Stimulated activated CD4-positive, alpha-beta T cell treated with anti-CD3 and anti-CD28 coated beads, Interleukin-15, amount 100 ng/mL, for 24 hours (primary cell): ENCODE measurements around the gene USP48.
A peak's percentile ranks its signal among the peaks of the same experiment; 100 is the strongest.
"Not testable (repeated sequence)": the region's sequence is repeated elsewhere in the genome, so short reads cannot be mapped to it uniquely, and the experiment has no call there.

Source experiments
- DNase-seq: peaks from one replicate; pipeline ENCODE4 v3.0.0-alpha.2; 2020

The USP48 gene

DNA sequence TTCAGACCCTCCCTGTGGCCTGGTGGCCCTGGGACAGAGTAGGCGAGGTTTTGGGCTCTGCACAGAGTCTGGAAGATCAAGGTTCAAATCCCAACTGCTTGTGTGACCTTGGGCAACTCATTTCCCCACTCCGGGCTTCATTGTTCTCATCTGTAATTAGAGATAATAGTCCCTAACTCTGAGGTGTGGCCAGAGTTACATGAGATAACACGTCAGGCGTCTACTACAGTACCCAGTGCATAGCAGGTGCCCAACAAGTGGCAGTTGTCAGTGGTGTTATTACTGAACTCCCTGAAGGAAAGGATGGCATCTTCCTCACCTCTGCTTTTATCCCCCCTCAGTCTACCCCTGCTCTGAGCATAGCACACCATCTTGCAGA is 134.6 kb downstream of the USP48 start:
- DNase-seq: no peak

DNA sequence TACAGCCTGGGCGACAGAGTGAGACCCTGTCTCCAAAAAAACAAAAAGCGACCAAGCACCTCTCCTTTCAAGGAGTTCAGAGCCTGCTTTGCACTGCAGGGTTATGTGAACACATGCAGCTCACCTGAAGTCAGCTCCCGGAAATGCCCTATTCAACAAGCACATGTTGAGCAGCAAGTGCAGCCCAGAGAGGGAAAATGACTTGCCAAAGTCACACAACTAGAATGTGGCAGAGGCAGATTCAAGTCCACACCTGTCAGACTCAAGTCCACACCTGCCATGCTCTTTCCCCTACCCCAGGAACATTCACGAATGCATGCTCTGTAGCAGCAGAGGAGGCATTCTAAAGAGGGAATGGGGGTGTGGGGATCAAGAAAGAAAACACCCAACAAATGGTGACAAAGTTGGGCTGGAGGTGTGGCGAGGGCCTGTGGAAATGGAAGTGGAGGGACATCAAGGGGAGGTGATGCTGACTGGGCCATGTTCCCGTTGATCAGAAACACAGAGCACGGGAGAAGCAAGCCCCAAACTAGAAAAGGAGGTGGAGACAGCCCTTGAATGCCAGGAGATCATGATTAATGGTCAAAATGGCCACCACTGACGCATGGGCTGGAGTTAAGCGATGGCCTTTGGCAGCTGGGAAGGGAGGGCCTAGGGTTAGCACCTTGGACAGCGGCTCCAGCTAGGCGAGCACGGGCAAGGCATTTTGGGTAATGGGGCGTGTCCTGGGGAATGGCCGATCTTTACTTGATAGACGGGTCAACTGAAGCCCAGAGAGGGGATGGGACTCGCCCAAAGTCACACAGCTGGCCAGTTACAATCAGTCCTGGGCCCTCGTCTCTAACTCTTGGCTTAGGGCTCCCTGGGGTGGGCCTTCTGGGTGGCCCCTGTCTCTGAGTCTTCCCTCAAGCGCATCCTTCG is 135.3 kb downstream of the USP48 start:
- peak; percentile 59 for DNase-seq

DNA sequence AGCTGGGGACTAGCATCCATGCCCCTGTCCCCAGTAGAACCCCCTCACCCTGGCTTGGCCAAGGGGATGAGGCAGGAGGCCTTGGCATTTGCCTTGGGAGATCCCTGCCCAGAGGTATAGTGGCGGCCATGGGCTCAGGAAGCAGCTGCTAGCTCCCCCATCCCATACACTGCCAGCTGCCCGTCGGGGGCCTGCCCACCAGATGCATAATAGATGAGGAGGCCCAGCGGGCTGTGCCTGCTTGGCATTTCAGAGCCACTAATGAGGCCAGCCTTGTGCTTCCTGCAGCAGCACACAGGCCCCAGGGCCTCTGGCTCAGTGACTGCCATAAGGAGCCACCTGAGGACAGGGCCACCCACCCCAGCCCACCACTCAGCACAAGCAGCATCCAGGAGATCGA is 137.4 kb downstream of the USP48 start:
- no peak for DNase-seq

DNA sequence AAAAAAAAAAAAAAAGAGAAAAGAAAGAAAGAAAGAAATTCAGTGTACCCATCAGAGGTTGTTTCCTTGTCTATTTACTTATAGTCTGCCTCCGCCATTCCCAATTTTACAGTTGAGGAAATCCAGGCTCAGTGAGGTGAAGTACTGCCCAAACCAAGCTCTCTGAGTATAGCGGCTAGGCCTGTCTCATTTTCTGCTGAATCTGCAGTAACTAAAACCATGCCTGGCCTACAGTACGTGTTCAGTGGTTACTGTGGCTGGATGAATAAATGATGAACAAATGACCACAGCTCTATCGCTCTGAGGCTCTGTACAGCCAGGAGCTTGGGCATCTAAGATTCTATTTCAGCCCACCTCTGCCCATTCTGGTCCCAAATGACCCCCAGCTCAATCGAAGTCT is 138.0 kb downstream of the USP48 start:
- no peak for DNase-seq

DNA sequence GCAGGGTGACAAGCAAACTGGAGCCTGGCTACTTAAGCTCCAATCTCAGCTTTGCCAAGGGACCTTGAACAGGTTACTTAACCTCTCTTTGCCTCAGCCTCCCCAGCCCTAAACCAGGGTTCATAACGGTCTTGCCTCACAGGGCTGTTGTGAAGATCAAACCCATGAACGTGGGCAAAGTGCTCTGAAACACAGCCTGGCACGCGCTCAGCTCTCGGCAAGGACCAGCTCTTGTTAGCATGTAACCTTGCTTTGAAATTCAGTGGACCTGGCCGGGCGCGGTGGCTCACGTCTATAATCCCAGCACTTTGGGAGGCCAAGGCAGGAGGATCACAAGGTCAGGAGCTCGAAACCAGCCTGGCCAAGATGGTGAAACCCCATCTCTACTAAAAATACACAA is 138.6 kb downstream of the USP48 start:
- no peak for DNase-seq

DNA sequence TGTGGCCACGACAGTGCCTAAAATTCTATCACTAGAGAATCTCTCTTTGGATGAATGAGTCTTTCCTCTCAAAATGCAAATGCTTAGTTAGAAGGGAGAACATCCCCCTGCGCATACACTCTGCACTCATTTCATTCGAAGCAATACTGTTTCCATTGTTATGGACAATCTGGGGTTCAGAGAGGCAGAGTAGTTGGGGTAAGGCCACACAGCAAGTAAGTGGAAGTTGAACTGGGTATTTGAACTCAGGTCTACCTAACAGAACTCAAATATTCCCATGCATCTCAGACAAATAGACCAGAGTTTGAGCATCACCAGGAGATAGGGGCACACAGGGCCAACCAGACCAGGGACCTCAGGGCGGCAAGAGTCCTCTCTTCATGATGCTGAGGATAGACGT is 139.3 kb downstream of the USP48 start:
- no peak for DNase-seq

DNA sequence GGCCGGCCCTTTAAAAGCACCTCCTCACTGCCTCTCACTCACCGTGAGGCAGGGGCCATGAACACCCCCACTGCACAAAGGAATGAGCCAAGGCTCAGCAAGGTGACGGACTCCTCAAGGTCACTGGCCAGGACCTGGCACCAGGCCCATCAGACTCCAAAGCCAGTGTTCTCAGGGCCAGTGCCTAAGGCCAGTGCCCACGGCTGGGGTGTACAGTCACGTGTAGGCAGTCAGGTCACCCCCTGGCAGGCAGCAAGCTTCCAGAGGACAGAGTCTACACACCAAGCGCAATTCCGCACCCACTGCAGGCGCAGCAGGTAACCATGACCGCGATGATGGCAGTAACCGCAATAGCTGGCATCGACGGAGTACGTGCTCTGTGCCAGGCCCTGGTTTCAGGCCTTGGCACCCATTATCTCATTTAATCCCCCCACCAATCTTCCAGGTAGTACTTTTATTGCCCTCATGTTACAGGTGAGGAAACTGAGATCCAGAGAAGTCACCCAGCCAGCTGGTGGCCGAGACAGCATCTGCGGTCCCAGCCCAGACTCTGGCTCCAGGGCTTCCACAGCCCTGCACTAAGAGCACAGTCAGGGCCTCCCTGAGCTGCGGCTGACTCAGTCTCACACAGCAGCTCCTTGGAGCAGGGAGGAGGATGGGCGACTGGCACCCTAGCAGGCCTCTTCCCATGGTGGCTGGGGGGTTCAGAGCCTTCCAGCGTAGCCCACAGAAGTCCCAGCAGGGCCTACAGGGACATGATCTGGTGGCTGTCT is 140.8 kb downstream of the USP48 start:
- DNase-seq: no peak

DNA sequence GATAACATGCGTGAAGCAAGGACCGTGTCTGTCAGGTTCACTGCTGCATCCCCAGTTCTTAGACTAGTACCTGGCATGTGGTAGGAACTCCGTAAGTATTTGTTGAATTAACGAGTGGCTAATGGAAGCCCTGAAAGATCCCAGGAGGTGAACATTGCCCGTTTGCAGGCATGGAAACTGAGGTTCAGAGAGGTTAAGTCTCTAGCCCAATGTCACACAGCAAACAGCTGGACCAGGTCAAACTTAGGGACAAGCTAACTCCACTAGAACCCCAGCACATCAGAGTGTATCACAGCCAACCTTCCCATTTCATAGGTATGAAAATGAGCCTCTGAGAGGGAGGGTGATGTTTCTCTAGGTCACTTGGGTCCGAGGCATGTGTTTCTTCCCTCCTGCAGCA is 141.4 kb downstream of the USP48 start:
- no peak for DNase-seq

DNA sequence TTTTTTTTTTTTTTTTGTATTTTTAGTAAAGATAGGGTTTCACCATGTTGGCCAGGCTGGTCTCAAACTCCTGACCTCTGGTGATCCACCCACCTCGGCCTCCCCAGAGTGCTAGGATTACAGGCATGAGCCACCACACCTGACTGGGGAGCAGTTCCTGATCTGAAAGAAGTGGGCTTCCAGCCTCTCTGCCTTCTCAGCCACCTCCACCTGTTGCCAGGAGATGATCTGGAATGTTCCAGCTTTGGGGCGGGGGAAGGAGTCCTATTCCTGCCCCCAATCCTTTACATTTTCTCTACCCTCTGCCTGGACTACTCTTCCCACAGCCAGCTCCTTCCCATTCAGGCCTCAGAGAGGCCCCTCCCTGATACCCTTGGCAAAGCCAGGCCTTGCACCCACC is 141.9 kb downstream of the USP48 start:
- no peak for DNase-seq

DNA sequence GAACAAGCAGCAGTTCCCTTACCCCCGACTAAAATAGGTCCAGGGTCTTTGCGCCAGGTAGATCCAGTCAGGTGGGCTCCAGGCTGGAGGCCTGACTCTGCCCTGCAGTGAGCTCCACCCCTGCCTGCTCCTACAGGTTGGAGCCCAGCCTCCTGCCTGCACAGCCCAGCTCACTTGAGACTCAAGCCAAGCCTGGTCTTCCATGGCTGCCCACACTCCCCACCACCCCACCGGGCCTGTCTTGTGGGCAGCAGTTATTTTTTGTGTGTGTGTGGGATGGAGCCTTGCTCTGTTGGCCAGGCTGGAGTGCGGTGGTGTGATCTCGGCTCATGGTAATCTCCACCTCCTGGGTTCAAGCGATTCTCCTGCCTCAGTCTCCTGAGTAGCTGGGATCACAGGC is 142.3 kb downstream of the USP48 start:
- DNase-seq: no peak

DNA sequence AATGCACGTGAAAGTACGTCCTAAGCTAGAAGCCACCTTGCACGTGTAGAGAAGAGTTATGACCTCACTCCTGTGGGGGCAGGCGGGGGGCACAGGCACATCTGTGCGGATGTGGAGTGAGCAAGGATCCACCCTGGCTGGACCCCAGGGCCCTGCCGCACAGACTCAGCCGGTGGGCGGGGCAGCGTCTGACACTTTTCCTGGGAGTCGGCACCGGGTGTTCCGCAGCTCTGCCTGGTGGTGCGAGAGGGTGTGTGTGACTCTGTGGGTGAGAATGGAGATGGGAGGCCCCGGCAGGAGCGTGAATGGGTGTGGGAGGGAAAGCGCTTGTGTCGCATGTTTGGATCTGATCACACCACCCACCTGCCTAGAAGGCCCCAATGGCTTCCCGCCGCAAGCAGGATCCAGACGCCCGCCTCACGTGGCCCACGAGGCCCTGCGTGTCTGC is 143.3 kb downstream of the USP48 start:
- DNase-seq: no peak

DNA sequence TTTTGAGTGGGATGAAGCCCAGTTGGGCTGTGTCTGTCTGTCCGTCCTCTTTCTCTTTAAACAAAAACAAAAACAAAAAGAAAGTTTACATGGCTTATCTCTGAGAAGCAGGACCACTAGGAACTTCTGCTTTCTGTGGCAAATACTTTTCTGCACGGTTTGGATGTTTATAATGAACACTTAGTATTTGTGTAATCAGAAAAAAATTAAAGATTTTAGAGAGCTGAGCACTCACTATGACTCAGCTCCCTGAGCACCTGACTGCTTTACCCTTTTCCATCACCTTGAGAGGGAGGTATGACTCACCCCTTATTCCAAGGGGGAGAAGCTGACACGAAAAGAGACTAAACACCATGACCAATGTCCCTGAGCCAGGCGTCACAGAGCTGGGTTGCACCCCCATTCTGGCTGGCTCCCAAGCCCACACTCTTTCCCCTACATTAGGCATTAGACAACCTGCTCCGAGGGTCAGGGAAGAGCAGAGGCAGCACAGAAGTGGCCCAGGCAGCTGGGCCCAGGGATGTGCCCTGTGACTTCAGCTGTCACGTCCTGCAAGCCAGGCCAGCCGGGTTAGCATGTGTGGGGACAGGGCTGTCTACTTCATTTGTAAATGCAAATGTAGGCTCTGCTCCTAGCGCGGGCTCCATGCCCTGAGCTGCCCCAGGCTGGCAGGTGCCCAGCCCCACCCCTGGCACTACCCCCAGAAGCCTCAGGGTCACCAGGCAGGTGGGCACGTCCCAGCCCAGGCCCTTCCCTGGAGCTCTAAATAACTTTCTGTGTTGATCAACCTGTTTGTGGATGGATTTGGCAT is 144.2 kb downstream of the USP48 start:
- DNase-seq: peak; percentile 37

DNA sequence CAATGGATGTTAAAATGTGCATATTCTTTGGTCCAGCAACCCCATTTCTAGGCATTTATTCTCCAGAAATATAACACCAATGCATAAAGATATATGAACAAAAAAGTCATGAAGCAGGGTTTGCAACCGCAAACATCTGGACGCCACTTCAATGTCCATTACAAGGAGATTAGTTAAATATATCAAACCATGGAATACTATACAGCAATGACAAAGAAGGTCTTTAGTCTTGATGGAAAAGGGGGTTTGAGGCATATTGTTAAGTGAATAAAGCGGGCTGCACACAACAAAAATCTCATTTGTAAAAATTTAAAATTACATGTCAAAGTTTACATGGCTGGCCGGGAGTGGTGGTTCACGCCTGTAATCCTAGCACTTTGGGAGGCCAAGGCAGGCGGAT is 145.4 kb downstream of the USP48 start:
- DNase-seq: no peak

DNA sequence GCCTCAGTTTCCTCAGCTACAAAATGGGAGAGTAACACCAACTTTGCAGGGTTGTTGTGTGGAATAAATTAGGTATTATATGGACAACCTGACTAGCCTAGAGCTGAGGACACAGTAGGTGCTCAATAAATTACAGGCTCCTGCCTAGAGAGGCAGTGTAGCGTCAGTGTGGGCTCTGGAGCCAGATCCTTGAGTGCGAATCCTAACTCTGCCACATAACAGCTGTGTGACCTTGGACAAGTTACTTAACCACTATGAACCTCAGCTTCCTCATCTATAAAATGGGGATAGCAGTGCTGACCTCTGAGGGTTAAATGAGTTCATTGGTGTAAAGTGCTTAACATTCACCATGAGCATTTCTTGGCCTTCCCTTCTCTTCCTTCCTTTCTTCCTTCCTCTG is 146.9 kb downstream of the USP48 start:
- DNase-seq: no peak

DNA sequence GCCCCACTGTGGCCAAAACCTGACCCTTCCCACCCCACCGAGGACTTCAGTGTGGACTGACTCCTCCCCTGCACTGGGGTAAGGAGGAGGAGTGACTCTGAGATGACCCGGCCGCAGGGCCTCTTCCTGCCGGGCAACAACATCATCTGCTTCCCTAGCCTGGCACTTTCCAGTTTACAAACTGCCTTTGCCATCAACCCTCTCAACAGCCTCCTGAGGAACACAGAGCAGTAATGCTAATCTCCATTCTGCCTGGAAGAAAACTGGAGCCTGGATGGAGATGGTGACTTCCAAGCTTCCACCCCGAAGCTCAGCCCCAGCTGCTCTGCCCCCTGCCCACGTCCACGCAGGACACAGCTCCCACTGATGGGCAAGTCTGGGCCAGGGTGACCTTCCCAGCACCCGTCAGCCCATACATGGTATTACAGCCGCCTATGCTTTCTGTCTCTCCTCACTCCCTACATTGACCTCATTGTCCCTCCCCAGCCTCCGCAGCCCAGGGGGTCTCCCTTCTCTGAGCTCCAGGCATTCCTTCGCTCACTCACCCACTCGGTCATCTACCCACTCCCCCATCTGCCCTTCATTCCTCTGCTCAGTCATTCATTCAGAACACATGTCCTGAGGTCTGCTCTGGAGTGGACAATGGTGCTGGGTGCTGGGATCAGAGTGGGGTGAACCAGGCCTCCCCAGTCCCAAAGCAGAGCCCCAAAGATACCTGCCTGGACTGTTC is 148.0 kb downstream of the USP48 start:
- DNase-seq: no peak

DNA sequence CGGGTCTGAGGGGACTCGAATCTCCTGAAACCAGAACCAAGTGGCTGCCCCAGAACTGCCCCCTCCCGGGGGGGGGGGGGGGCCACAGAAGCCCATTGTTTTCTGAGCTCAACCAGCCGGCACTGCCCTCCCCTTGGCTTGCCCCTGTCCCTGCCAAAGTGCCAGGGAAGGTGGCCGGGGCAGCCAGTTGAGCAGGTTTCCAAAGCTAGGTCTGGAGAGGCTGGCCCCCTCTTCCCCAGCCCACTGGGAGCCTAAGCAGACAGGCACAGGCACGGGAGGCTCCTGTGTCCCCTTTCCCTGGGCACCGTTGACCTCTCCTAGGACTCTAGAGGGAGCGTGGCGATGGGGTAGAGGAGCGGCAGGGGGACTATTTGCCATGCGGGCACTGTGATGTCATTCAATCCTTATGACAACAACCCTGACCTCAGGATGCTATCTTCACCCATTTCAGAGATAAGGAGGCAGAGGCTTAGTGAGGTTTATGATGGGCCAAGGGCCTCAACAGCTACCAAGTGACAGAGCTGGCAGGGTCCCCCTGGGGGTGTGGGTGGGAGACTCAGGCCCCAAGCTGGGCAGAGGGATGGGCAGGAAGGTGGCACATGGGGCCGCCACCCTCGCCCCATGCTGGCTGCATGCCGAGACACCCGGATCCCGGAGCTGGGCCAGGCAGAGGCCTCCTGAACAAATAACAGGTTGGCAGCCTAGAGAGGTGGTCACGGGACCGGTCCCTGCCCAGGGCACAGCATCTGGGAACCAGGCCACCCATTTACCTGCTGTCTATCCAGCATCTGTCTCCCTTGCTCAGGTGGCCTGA is 148.8 kb downstream of the USP48 start:
- no peak for DNase-seq

DNA sequence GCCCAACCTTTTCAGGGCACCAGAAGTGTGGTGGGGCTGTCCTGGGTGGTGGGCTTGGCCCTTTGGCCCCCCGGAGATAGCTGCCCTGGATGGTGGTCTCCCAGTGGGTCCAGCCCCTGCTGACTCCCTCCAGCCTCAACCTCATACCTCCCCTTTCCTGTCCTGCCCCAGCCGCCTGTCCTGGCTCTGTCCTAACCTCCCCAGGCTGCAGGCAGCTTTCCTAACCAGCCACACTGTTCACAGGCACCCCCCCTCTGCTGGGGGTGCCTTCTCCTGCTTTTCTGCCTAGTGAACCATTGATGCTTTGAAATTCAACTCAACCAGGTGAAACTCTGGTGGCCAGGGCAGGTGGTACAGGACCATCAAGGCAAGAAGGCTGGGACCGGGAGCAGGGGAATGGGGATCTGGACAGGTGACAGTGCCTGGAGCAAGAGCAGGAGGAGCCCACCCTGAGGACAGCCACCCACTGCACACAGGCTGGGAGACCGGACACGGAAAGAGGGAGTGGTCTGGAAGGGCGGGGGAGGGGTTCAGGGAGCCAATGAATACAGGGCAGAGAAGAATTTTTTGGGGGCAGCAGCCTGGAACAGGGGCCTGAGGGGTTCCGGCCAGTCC is 149.7 kb downstream of the USP48 start:
- DNase-seq: no peak

DNA sequence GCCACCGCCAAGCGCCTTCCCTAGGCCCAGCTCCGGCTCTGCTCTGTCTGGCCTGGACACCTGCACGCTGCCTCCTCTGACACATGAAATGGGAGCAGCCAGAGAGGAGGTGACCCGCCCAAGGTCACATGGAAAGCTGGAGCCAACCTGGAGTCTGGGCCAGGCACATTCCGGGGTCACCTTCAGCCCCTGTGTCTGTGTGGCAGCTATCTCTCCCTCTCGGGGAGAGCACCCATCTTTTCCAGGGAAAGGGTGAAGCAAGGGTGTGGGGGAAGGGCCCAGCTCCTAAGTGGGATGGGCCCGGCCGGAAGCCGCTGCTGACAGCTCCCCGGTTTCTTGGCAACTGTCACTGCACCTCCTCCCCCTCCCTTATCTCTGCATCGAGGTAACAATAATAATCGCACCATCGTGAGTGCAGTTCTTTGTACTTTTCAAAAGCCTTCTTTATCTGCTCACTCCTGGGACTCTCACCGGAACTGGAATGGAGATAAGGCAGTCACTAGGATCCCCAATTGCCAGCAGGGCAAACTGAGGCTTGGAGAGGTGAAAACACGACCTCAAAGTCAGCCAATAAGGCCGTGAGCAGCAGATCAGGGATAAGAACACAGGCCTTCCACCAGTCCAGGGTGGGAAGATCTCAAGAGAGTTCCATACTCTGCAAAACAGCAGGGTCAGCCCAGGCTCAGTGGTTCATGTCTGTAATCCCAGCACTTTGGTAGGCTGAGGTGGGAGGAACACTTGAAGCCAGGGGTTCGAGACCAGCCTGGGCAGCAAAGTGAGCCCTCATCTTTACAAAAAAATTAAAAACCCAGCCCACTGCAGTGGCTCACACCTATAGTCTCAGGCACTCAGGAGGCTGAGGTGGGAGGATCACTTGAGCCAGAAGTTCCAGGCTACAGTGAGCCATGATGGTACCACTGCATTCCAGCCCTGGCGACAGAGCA is 150.7 kb downstream of the USP48 start:
- DNase-seq: no peak

DNA sequence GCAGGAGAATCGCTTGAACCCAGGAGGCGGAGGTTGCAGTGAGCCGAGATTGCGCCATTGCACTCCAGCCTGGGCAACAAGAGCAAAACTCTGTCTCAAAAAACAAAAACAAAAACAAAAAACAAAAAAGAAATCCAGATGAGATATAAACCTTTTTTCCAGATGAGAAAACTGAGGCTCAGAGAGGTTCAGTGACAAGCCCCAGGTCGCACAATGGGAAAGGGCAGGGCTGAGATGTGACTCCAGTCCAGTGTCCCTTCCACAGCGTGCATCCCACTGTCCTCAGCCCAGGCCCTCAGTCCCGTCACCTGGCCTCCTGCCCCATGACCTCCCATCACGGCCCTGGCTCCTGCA is 151.4 kb downstream of the USP48 start:
- not testable (repeated sequence) for DNase-seq
